HG03097 (cell line): ENCODE results near the gene TIAM1.

Experiments used
- ATAC-seq: cut with Tn5 transposase; IDR thresholded peaks from one replicate; pipeline ENCODE4 v1.9.1; 2021; ENCODE audit not compliant: unreplicated experiment, low FRiP score

The TIAM1 gene

DNA sequence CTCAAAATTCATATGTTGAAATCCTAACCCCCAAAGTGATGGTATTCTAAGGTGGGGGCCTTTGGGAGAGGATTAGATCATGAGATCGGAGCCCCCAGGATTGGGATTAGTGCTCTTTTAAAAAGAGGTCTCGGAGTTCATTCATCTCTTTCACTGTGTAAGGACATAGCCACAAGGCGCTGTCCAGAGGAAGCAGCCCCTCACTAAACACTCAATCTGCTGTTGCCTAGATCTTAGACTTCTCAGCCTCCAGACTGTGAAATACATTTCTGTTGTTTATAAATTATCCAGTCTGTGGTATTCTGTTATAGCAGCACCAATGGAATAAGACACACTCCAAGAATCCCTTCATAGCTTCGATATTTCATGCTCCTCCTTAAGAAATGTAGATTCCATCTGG lies 12.4 kb upstream of the TIAM1 start:
- no peak for ATAC-seq

DNA sequence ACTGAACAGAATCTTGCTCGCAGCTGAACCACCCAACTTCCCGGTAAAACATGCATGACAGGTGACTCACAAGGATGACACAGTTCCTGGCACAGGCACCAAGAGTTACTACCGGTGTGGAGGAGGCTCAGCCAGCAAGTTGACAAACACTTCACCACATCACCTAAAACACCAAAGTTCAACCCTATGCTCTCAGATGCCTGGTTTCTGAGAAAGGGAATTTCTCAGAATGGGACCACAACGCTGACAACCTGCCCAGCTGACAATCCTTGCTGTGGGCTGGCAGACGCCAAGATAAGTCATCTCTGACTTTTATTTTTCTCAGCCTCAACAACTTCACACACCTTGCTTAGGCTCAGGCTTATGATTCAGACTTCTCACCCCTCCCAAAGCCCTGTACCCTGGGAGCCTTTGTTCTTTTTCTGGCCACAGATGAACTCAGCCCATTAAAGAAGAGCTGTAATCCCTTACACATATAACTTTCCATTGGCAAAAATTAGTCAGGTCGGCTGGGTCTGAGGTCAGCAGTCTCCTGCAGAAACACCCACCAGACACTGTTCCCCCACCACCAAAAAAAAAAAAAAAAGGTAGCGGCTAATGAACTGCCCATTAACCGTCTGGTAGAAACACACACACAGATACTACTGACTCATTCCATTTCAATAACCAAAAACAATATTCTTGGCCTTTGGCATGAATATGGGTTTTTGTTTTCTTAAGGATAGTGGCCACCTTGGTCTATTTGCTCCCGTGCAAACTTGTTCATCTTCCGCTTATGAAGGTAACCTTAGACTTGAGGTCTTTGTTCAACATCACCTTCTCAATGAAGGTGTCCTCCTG lies 10.8 kb upstream of the TIAM1 start:
- ATAC-seq = no peak

DNA sequence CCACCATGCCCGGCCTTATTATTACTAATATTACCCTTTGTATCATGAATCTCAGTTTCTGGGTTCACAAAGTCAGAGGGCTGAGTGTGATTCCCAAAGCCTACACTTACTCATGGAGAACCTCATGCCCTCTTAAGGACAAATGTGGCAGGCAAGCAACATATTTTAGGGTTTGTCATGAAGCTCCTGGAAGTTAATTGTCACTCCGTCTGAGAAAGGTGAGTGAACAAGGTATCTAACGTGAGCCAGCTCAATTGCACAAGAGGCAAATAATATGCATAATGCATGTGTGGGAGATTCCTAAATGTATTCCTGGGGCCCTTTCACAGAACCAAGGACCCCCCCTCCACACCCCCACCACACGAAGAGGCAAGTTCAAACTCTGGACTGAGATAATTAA lies 10.1 kb upstream of the TIAM1 start:
- no peak for ATAC-seq

DNA sequence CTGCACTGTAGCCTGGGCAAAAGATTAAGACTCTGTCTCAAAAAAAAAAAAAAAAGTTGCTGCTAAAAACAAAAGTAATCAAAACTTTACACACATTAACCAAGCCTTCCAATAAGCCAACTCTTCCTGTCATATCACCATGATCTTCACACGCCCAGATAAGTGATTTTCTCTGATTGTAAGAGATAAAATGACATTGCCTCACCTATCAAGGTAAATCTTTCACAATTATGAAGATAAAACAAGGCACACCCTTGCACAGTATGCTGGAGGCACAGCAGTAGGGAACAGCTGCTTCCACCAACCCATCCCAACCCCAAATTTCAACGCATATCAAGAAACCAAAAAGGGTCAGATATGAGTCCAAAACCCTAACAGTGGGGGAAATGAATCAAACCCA lies 8.8 kb upstream of the TIAM1 start:
- ATAC-seq = no peak

DNA sequence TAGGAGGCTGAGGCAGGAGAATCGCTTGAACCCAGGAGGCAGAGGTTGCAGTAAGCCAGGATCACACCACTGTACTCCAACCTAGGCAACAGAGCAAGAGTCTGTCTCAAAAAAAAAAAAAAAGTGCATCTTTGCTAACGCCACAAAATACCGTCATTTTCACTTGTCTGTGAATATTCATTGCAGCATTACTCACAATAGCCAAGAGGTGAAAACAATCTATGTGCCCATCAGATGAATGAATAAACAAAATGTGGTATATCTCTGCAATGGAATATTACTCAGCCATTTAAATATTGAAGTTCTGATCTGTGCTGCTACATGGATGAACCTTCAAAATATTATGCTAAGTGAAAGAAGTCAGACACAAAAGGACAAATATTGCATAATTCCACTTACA lies 7.9 kb upstream of the TIAM1 start:
- ATAC-seq = no peak

DNA sequence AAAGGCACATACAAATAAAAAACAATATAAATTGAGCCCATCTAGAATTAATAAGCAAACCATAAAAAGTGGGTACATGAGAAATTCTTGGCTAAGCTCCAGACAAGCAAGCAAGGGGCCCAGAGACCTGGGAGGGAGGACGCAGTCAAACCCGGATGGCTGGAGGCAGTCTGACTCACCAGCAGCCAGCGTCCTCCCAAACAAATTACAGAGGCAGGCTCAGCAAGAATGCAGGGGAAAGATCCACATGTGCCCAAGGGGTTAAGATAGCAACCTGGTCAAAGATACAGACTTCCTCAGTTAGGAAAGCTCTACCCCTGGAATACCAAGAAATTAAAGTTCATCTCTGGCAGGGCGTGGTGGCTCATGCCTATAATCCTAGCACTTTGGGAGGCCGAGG lies 7.4 kb upstream of the TIAM1 start:
- no peak for ATAC-seq

DNA sequence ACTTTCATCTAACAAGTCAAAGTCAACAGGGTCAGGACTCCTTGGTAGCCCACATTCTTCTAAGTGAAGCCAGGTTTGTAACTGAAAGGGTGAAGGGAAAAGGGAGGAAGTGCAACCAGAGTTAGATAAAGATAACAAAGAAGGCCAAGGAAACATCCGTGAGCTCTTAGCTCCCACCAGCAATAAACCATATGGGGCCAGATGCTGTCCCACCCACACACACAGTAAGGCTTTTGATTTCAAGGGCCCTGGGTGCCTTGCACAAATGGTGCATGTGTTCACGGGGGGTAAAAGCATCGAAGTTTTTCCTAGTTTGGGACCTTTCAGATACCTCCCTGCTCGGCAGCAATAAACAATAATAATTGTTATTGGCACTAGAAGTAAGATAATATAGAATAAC lies 5.1 kb upstream of the TIAM1 start:
- ATAC-seq = no peak

DNA sequence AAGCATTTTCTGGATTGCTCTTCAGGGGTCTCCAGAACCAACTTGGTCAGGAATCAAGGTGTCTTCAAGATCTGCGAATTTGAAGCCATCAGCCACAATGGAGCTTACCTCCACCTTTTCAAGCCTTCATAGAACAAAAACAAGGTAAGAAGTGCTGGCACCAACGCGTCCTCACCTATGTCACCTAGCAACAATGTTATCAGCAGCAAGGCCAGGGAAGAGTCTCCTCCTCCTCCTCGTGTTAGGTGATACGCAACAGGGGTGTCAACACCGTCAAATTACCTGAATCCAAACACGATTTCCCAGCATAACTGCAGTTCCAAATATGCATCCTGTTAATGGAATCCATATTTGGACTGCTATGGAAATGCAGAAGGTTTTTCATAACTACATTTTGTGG lies 4.1 kb upstream of the TIAM1 start:
- no peak for ATAC-seq

DNA sequence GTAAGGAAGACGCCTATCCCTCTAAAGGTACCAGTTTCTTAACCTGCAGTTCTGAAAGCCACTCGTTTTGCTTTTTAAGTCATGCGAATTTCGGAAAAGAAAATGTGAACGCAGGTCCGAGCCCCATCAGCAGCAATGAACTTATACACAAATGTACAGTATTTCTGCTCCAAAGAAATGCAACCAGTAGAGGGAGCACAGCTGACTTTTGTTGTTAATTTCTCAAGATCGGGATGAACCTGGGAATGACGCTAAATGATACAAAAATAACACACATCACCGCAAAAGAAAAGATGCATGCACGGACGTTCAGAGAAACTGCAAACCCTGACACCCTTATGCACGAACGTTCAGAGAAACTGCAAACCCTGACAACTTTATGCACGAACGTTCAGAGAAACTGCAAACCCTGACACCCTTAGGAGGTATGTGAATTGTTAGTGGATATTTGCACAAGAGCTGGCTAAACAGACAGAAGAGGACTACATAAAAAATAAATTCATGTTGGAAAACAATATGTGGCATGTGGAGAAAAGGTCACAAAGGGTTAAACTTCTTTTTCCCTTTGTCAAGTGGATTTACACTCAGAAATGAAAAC lies 3.5 kb upstream of the TIAM1 start:
- no peak for ATAC-seq

DNA sequence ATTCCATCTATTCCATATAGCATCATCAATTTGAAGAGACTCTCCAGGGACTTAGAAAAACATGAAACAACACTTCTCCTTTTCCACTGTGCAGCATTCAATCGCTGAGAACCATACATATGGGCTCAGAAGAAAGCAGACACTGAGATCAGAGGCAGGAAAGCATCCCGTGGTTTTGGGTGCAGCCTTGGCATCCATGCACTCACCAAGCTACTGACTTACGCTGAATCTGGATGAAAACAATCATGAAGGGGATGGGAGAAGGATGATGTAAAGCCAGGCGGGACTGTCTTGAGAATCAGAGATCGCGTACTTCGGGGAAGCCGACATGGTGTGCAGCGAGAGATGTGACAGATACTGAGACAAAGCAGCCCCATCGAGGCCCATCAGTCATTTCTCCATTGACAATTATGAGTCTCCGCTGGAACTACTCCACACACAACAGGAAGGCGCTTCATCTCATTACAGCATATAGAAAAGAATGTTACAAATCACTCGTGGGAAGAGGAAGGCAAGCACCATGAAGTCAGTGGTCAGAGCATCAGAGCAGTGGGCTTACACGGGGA lies 2.3 kb upstream of the TIAM1 start:
- no peak for ATAC-seq

DNA sequence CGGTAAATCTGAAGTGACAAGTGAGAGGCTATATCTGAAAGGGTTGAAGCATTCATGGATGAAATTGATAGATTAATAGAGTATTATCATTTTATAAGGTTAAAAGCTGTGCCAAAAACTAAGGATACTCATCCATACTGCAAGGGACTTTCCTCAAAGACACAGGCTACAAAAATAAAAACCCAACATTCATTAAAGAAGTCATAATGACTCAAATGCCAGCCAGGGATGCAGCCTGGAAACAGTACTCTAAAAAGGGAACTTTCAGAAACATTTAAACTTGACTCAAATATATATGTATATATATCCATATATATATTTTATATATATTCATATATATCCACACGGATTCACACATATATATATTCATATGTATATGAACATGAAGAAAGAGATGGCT lies 1.1 kb upstream of the TIAM1 start:
- ATAC-seq = no peak

DNA sequence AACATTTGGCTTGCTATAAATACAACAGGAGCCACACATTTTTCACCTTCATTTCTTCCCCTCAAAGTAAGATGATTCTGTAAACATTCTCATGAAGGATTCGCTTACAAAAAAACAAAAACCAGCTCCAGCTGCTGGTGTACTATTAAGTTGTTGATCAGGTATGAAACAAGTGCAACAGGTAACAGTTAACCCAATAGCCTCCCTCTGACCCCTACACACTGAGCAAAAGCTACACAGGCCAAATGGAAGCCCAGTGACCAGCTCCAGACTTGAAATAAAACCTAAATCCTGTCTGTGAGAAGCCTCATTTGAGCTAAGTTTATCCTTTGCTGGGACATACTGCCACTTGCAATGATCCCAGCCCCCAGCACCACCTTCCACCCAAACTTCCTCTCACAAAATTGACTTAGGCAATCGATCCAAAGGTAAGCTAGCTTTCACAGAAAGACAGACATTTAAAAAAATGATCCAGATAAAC lies 991 bp downstream of the TIAM1 start:
- no peak for ATAC-seq

DNA sequence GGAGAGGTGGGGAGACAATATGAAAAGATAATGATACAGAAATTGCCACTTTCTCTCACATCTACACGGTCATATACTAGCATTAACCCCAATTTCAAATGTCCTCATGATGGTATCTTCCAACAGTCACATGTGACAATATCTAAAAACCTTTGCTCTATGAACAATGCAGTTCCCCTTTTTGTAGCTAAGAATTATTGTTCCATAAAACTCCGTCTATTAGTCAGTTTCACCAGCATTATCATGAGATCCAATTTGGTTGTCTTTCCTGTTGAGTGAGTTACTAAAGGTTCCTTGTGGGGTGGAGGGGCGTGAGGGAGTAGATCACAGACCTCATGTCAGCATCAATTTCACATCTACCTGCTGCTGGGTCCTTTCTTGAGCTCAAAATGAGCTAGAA lies 1.7 kb downstream of the TIAM1 start:
- ATAC-seq = no peak

DNA sequence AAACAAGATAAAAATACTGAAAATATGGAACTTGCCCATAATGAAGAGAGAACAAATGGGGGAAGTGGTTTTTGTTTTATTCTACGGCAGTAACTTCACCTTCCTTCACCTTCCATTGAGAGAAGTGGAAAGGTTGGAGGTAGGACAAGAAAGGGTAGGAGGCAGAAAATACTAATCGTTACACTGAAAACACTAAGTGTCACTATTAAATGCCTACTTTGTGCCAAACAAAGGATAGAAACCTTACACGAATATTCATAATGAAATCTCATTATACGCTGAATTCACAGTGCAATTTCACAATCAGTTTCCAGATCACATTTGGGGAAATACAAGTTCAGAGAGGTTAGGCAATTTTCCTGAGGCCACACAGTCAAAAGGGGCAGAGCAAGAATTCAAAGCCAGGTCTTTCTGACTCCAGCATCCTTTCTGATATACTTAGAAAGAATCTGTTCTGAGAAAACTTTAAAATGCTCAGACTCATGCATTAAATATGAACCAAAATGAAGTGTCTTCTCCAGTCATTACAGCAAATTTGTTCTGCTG lies 3.0 kb downstream of the TIAM1 start:
- ATAC-seq = no peak

DNA sequence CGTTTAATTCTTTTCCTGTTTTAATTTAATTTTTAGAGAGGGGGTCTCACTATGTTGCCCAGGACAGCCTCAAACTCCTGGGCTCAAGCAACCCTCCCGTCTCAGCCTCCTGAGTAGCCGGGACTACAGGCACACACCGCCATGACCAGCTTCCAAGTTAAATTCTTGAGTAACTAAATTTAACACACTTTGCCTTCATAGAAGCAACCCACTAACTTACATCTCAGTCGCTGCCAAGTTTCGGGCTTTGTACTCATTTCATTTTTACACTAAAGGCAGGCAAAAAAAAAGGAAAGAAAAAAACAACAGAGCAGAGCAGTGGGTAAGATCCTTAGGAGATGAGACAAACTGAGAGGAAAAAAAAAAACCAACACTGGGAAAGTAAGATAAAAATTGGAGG lies 3.5 kb downstream of the TIAM1 start:
- no peak for ATAC-seq

DNA sequence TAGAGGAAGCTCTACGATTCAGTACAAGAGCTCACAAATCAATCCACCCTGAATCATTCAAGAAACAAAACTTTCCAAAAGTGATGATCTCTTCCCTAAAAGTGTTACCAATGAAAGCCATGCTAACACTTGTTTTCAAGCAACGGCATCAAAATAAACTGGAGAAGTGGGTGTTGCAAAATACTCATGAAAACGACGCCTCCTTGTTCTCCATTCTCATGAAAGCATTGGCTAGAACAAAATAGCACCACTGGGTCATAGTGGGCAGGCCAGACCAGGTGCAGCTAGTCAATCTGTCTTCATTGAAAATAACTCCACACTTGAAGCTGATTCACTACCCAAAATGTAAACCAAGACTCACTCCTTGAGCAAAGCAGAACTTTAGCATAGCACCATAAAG lies 4.3 kb downstream of the TIAM1 start:
- no peak for ATAC-seq

DNA sequence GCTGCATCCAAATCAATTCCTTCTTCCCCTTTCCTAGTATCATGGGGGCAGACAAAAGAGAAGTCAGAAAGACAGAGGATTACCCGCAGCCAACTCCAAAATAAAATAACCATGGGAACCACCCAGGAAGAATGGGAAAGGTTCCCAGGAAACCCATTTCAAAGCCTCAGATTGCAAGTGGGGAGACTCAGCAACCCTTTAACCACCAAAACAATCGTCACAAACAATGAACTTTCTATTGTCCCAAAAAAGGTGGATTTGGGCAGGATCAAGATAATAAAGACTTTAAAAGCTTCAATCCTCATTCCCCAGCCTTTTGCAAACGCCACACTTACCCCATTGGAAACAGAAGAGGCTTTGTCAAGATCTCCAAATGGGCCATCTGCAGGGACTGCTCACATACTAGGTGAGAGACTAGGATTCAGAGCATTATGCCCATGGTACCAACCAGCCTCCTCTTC lies 5.1 kb downstream of the TIAM1 start:
- ATAC-seq = no peak

DNA sequence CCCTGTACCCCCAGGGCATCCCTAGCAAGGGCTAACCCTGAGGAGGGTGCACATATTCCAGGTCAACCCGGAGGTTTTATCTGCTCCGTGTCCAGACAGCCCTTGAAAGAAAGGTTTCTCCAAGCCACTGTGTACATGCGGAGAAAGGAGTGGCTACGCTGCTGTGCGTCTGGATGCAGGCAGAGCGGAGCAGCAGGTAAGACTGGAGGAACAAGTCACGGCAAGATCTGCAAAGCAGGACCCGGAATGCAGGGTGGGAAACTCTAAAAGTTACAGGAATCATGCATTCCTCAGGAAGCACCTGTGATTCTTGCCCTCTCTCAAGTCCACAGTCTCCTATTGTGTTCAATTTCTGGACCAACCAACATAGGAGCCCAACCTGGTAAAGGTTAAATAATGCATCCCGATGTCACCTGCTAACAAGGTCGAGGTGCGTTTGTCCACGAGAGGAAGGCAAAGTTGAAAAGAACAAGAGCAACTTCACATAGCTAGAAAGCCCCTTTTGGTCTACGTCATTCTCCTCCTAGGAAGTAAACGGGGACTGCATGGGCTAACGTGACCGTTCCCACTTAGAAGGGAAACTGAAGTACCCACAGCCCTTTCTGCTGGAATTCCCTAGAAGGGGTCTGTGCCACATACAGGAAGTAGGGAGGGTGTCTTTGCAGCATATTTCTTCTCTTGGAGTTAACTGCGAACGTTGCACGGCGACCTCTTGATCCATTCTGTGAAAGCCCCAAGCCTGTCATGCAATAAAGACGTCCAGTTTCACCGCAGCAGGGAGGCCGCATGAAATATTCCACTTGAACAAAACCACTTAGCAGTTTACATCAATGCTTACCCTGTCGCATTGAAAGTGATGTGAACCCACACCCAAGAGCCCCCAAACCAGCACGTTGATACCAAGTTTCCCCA lies 5.8 kb downstream of the TIAM1 start:
- ATAC-seq = no peak

DNA sequence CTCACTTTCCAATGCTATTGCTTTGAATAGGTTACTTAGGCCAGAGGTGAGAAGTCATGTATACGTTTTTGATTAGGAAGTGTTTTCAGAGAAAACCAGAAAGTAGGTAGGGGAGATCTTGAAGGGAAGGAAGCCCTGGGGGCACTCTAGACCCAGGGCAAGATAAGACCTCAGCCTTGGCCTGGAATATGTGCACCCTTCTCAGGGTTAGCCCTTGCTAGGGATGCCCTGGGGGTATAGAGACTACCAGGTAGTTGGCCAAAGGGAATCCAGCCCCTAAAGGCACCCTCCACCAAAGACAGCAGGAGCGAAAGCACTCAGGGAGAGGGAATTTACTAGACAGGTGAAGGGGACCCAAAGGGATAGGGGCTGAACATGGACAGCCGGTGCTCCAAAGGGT lies 7.0 kb downstream of the TIAM1 start:
- no peak for ATAC-seq

DNA sequence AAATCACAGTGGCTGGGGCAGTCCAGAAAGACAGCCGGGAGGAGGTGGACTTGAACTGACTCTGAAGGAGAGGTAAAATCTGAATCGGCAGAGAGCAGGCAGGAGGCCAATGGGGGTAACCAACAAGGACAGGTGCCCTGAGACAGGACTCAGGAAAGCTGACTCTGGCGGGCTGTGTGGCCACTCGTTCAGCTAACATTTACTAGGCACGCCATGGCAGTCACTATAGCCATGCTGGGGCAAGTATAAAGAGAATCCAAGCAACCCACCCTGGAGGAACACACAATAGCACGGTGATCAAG lies 7.4 kb downstream of the TIAM1 start:
- no peak for ATAC-seq
